HuH-7 (cell line): ENCODE results near the gene SPRR4.
"Not testable (repeated sequence)": the region's sequence is repeated elsewhere in the genome, so short reads cannot be mapped to it uniquely, and the experiment has no call there.

Experiments used
- DNase-seq: peaks from one replicate; pipeline ENCODE4 v3.0.0; 2011; ENCODE audit warnings: low spot score

SPRR4 gene

GRCh38 chr1:152967201-152967600 lies 3.2 kb upstream of the SPRR4 start:
- DNase-seq = no peak

- DNase-seq = no peak
These were observed 2.2 kb upstream of the SPRR4 start for GRCh38 chr1:152968248-152968647.

GRCh38 chr1:152969036-152969435 lies 1.4 kb upstream of the SPRR4 start:
- DNase-seq = no peak

GRCh38 chr1:152972196-152972886 lies 1.9 kb downstream of the SPRR4 start:
- DNase-seq = no peak

- no peak for DNase-seq
These were observed 6.2 kb downstream of the SPRR4 start for GRCh38 chr1:152976688-152977087.

GRCh38 chr1:152977614-152978013 lies 7.2 kb downstream of the SPRR4 start:
- no peak for DNase-seq

- DNase-seq = no peak
These were observed 10.2 kb downstream of the SPRR4 start for GRCh38 chr1:152980676-152981075.

GRCh38 chr1:152981146-152981871 lies 10.9 kb downstream of the SPRR4 start:
- no peak for DNase-seq

- no peak for DNase-seq
These were observed 11.6 kb downstream of the SPRR4 start for GRCh38 chr1:152982076-152982475.

GRCh38 chr1:152983234-152983633 lies 12.8 kb downstream of the SPRR4 start:
- DNase-seq = no peak

GRCh38 chr1:152983743-152984142 lies 13.3 kb downstream of the SPRR4 start, which contains the start of gene SPRR1A:
Gene SPRR1A (plus strand): TSS chr1:152984081. CDS start chr1:152985231, 1,150 bp downstream.
- DNase-seq = no peak

GRCh38 chr1:152986578-152986977 lies 16.1 kb downstream of the SPRR4 start:
- no peak for DNase-seq

GRCh38 chr1:152993186-152993585 lies 22.7 kb downstream of the SPRR4 start:
- DNase-seq = no peak

- no peak for DNase-seq
These were observed 25.4 kb downstream of the SPRR4 start for GRCh38 chr1:152995842-152996241.

GRCh38 chr1:152996633-152997400 lies 26.4 kb downstream of the SPRR4 start:
- DNase-seq = no peak

- no peak for DNase-seq
These were observed 27.5 kb downstream of the SPRR4 start for GRCh38 chr1:152997901-152998300.

GRCh38 chr1:152998476-152998875 lies 28.0 kb downstream of the SPRR4 start:
- DNase-seq = no peak

GRCh38 chr1:152999818-153000217 lies 29.4 kb downstream of the SPRR4 start:
- no peak for DNase-seq

- no peak for DNase-seq
These were observed 29.8 kb downstream of the SPRR4 start for GRCh38 chr1:153000294-153000693.

GRCh38 chr1:153001382-153001781 lies 30.9 kb downstream of the SPRR4 start, which contains the start of gene SPRR3:
Gene SPRR3 (plus strand): TSS chr1:153001749. CDS start chr1:153003021, 1,272 bp downstream.
- DNase-seq = no peak

GRCh38 chr1:153011235-153011758 lies 40.8 kb downstream of the SPRR4 start:
- DNase-seq = not testable (repeated sequence)

GRCh38 chr1:153021829-153022228 lies 51.4 kb downstream of the SPRR4 start:
- not testable (repeated sequence) for DNase-seq
